ENCODE measurements around the gene NCAPG2.

- TF ChIP-seq CTCF (IDR thresholded peaks at IDR 0.05) (no peak), POLR2A (IDR thresholded peaks at IDR 0.05; ENCODE audit: low read depth) (no peak), POLR2AphosphoS5 (IDR thresholded peaks at IDR 0.05) (no peak), EP300 (IDR thresholded peaks at IDR 0.05) (no peak)
Observed at GRCh38 chr7:158582089-158582456, 122.5 kb downstream of the NCAPG2 start.
